ENCODE measurements around the gene PACRG.

Gene PACRG

DNA sequence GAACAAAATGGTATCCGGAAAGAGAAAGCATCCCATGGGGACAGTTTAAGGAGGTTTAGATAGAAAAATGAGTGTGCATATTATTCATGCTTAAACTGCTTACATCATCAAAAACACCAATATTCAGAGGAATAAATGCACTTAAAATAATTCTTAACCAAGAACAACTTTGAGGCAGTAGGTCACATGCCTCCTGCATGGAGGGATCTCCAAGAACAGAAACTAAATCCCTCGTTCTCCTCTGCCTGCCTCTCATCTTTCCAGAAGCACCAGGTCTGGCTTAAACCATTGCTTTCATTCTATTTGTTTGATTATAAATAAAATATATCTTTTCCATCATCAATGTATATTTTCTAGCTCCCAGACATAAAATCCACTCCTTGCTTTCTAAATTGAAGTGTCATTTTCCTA is 583.2 kb downstream of the PACRG start:
- ATAC-seq: no peak
- no peak for TF ChIP-seq ZFP3 (CRISPR knock-in tag; IDR thresholded peaks at IDR 0.05)
- TF ChIP-seq TOX (CRISPR knock-in tag; IDR thresholded peaks at IDR 0.05; ENCODE audit: borderline replicate concordance): no peak
- no peak for TF ChIP-seq ZC3H10 (CRISPR knock-in tag; IDR thresholded peaks at IDR 0.05)
- TF ChIP-seq, protein P1, sequence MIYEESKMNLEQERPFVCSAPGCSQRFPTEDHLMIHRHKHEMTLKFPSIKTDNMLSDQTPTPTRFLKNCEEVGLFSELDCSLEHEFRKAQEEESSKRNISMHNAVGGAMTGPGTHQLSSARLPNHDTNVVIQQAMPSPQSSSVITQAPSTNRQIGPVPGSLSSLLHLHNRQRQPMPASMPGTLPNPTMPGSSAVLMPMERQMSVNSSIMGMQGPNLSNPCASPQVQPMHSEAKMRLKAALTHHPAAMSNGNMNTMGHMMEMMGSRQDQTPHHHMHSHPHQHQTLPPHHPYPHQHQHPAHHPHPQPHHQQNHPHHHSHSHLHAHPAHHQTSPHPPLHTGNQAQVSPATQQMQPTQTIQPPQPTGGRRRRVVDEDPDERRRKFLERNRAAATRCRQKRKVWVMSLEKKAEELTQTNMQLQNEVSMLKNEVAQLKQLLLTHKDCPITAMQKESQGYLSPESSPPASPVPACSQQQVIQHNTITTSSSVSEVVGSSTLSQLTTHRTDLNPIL (CRISPR knock-in tag; IDR thresholded peaks at IDR 0.05; ENCODE audit: low read depth): no peak
- no peak for TF ChIP-seq PPARA (CRISPR knock-in tag; IDR thresholded peaks at IDR 0.05; ENCODE audit: borderline replicate concordance)
- TF ChIP-seq CSDC2 (CRISPR knock-in tag; IDR thresholded peaks at IDR 0.05): no peak
- TF ChIP-seq RARB (CRISPR knock-in tag; IDR thresholded peaks at IDR 0.05): no peak
- TF ChIP-seq BACH2 (CRISPR knock-in tag; IDR thresholded peaks at IDR 0.05; ENCODE audit: borderline replicate concordance): no peak
- TF ChIP-seq ESRRG (CRISPR knock-in tag; IDR thresholded peaks at IDR 0.05): no peak
- no peak for TF ChIP-seq TCF4 (CRISPR knock-in tag; IDR thresholded peaks at IDR 0.05; ENCODE audit: borderline replicate concordance)
- no peak for TF ChIP-seq GLIS3 (CRISPR knock-in tag; IDR thresholded peaks at IDR 0.05)
- TF ChIP-seq ZNF70 (CRISPR knock-in tag; IDR thresholded peaks at IDR 0.05): no peak
- TF ChIP-seq, protein P2, sequence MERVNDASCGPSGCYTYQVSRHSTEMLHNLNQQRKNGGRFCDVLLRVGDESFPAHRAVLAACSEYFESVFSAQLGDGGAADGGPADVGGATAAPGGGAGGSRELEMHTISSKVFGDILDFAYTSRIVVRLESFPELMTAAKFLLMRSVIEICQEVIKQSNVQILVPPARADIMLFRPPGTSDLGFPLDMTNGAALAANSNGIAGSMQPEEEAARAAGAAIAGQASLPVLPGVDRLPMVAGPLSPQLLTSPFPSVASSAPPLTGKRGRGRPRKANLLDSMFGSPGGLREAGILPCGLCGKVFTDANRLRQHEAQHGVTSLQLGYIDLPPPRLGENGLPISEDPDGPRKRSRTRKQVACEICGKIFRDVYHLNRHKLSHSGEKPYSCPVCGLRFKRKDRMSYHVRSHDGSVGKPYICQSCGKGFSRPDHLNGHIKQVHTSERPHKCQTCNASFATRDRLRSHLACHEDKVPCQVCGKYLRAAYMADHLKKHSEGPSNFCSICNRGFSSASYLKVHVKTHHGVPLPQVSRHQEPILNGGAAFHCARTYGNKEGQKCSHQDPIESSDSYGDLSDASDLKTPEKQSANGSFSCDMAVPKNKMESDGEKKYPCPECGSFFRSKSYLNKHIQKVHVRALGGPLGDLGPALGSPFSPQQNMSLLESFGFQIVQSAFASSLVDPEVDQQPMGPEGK (CRISPR knock-in tag; IDR thresholded peaks at IDR 0.05; ENCODE audit: borderline replicate concordance): no peak
- TF ChIP-seq, protein P3, sequence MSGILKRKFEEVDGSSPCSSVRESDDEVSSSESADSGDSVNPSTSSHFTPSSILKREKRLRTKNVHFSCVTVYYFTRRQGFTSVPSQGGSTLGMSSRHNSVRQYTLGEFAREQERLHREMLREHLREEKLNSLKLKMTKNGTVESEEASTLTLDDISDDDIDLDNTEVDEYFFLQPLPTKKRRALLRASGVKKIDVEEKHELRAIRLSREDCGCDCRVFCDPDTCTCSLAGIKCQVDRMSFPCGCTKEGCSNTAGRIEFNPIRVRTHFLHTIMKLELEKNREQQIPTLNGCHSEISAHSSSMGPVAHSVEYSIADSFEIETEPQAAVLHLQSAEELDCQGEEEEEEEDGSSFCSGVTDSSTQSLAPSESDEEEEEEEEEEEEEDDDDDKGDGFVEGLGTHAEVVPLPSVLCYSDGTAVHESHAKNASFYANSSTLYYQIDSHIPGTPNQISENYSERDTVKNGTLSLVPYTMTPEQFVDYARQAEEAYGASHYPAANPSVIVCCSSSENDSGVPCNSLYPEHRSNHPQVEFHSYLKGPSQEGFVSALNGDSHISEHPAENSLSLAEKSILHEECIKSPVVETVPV (CRISPR knock-in tag; IDR thresholded peaks at IDR 0.05): no peak
- no peak for TF ChIP-seq ZFP30 (CRISPR knock-in tag; IDR thresholded peaks at IDR 0.05)
- TF ChIP-seq, protein P4, sequence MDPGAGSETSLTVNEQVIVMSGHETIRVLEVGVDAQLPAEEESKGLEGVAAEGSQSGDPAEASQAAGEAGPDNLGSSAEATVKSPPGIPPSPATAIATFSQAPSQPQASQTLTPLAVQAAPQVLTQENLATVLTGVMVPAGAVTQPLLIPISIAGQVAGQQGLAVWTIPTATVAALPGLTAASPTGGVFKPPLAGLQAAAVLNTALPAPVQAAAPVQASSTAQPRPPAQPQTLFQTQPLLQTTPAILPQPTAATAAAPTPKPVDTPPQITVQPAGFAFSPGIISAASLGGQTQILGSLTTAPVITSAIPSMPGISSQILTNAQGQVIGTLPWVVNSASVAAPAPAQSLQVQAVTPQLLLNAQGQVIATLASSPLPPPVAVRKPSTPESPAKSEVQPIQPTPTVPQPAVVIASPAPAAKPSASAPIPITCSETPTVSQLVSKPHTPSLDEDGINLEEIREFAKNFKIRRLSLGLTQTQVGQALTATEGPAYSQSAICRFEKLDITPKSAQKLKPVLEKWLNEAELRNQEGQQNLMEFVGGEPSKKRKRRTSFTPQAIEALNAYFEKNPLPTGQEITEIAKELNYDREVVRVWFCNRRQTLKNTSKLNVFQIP (CRISPR knock-in tag; IDR thresholded peaks at IDR 0.05; ENCODE audit: borderline replicate concordance, low read depth): no peak
- TF ChIP-seq ARNTL (CRISPR knock-in tag; IDR thresholded peaks at IDR 0.05; ENCODE audit: borderline replicate concordance, low read depth): no peak
- no peak for TF ChIP-seq ISL1 (CRISPR knock-in tag; IDR thresholded peaks at IDR 0.05)
- TF ChIP-seq SNAI2 (CRISPR knock-in tag; IDR thresholded peaks at IDR 0.05): no peak

DNA sequence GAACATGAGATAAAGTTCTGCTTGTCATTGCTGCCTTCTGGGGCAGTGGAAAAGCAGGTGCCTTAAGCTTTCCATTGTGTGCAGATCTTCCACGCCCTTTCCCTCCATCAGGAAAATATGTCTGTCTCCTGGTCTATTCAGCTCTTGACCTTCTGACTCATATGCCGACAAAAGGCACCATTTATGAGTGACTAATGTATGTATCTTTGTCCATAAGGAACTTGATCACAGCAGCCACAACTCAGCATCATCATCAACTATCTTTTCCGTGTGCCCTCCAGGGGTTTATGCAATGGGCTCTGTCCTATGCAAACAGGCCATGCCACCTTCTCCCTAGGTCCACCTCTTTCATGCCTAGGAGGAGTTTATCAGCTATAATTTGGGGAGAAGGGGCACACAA is 584.1 kb downstream of the PACRG start:
- no peak for ATAC-seq
- TF ChIP-seq ZNF70 (CRISPR knock-in tag; IDR thresholded peaks at IDR 0.05) (no peak), ZNF565 (CRISPR knock-in tag; conservative IDR thresholded peaks at IDR 0.05; ENCODE audit: low read depth) (no peak), CSDC2 (CRISPR knock-in tag; IDR thresholded peaks at IDR 0.05) (no peak), SNAI2 (CRISPR knock-in tag; IDR thresholded peaks at IDR 0.05) (no peak), ZC3H10 (CRISPR knock-in tag; IDR thresholded peaks at IDR 0.05) (no peak), TCF4 (CRISPR knock-in tag; IDR thresholded peaks at IDR 0.05; ENCODE audit: borderline replicate concordance) (no peak), RARB (CRISPR knock-in tag; IDR thresholded peaks at IDR 0.05) (no peak), ARNTL (CRISPR knock-in tag; IDR thresholded peaks at IDR 0.05; ENCODE audit: borderline replicate concordance, low read depth) (no peak), OSR1 (CRISPR knock-in tag; IDR thresholded peaks at IDR 0.05) (no peak), TOX (CRISPR knock-in tag; IDR thresholded peaks at IDR 0.05; ENCODE audit: borderline replicate concordance) (no peak)
- TF ChIP-seq, protein P5, sequence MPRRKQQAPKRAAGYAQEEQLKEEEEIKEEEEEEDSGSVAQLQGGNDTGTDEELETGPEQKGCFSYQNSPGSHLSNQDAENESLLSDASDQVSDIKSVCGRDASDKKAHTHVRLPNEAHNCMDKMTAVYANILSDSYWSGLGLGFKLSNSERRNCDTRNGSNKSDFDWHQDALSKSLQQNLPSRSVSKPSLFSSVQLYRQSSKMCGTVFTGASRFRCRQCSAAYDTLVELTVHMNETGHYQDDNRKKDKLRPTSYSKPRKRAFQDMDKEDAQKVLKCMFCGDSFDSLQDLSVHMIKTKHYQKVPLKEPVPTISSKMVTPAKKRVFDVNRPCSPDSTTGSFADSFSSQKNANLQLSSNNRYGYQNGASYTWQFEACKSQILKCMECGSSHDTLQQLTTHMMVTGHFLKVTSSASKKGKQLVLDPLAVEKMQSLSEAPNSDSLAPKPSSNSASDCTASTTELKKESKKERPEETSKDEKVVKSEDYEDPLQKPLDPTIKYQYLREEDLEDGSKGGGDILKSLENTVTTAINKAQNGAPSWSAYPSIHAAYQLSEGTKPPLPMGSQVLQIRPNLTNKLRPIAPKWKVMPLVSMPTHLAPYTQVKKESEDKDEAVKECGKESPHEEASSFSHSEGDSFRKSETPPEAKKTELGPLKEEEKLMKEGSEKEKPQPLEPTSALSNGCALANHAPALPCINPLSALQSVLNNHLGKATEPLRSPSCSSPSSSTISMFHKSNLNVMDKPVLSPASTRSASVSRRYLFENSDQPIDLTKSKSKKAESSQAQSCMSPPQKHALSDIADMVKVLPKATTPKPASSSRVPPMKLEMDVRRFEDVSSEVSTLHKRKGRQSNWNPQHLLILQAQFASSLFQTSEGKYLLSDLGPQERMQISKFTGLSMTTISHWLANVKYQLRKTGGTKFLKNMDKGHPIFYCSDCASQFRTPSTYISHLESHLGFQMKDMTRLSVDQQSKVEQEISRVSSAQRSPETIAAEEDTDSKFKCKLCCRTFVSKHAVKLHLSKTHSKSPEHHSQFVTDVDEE (CRISPR knock-in tag; IDR thresholded peaks at IDR 0.05): no peak
- TF ChIP-seq, protein P2 (CRISPR knock-in tag; IDR thresholded peaks at IDR 0.05; ENCODE audit: borderline replicate concordance): no peak
